ENCODE results near the gene TULP4. TPM values are rescaled to one million over a fixed set of nuclear protein-coding genes. Genes with fewer than 3 reads are reported as not detected.

The TULP4 gene
- total RNA-seq, 1 experiment from 2014 or later, result 64.6 TPM

DNA sequence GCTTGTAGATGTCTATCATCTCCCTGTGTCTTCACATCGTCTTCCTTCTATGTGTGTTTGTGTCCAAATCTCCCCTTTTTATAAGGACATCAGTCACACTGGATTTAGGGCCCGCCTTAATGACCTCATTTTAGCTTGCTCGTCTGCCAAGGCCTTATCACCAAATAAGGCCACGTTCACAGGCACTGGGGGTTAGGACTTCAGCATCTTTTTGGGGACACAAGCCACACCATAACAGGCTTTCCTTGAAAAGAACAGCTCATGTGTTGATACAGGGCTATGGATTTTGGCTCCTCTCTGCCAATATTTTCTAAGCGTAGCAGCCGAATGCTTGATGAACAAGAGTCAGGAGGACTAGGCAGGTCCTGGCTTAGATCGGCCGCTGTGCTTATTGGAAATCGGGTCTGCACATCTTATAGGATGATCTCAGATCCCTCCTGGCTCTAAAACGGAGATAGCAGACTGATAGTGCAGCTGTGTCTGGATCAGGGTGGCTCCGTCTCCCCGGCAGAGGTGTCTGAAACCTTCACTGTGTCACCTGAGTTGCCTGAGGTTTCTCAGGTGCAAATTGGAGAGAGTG is 231.4 kb downstream of the TULP4 start:
- peak; percentile 15 for DNase-seq
- Histone ChIP-seq H3K4me1 (ENCODE audit: insufficient read depth, low read length) (peaks cover 2% of the 10 kb centered on the region; the same call in 1 of the 2 replicates), H3K27me3 (ENCODE audit: insufficient read depth, low read length) (no peaks in the 10 kb centered on the region), H2BK120ac (ENCODE audit: low read depth, low read length, poor library complexity, severe bottlenecking) (no peak overlapping the region), H3K9me3 (ENCODE audit: control insufficient read depth, low read depth, low read length) (no peaks in the 10 kb centered on the region), H4K20me1 (ENCODE audit: control insufficient read depth, insufficient read depth, insufficient read length) (no peaks in the 10 kb centered on the region), H3K9ac (ENCODE audit: extremely low read depth, insufficient read length, low read length) (no peak overlapping the region), H3K14ac (ENCODE audit: insufficient read depth, low read length) (0 out of 2 replicates have a peak overlapping the region, but pooled peaks have one; percentile 6), H4K5ac (ENCODE audit: insufficient read length, low read depth, low read length) (no peak overlapping the region), H3K23ac (ENCODE audit: insufficient read length, low read depth, low read length) (no peak overlapping the region), H2BK5ac (ENCODE audit: insufficient read length, low read length) (no peak overlapping the region), H4K8ac (replicated peaks; ENCODE audit: insufficient read length, low read depth, low read length) (no peak overlapping the region), H2AFZ (ENCODE audit: low read length) (no peak overlapping the region), H2AK5ac (ENCODE audit: insufficient read length, low read length) (no peak overlapping the region), H3K4me2 (ENCODE audit: insufficient read depth, insufficient read length, low read length) (no peak overlapping the region), H3K18ac (ENCODE audit: insufficient read length, low read depth, low read length) (no peak overlapping the region), H2BK15ac (ENCODE audit: low read depth, low read length) (no peak overlapping the region), H3K79me1 (ENCODE audit: insufficient read depth, low read depth, low read length, poor library complexity, severe bottlenecking) (no peaks in the 10 kb centered on the region), H3K23me2 (ENCODE audit: insufficient read length, low read depth, low read length, poor library complexity, severe bottlenecking) (no peaks in the 10 kb centered on the region), H3K56ac (ENCODE audit: insufficient read length, low read depth, low read length) (no peak overlapping the region), H2BK20ac (ENCODE audit: low read depth, low read length, poor library complexity, severe bottlenecking) (no peak overlapping the region), H3K27ac (ENCODE audit: insufficient read length, low read depth, low read length) (no peak overlapping the region), H3K79me2 (ENCODE audit: insufficient read depth, low read length) (no peaks in the 10 kb centered on the region; the same call in 1 of the 2 replicates), H3T11ph (ENCODE audit: low read length) (no peak overlapping the region), H4K91ac (ENCODE audit: insufficient read length, low read depth, low read length) (no peak overlapping the region), H3K4ac (ENCODE audit: low read depth, low read length) (no peak overlapping the region), H2BK12ac (ENCODE audit: insufficient read length, low read depth, low read length) (no peak overlapping the region)
- H3K27ac Mint-ChIP-seq, result no peak overlapping the region; a peak in 1 of 7 replicates
- H3K36me3 Mint-ChIP-seq (ENCODE audit: insufficient read depth in 1 of 3, low read depth in 3 of 3), result peaks cover 0 to 24% (median 3%) of the 10 kb centered on the region in 3 experiments; a peak in 4 of 7 replicates
- H3K4me3 Mint-ChIP-seq, result no peak overlapping the region
- no peaks in the 10 kb centered on the region for H3K27me3 Mint-ChIP-seq (ENCODE audit: low read depth)
- H3K9me3 Mint-ChIP-seq, result no peaks in the 10 kb centered on the region
- no CpG with 5 or more reads among the region's 12 CpGs for WGBS (ENCODE audit: extremely low coverage, insufficient read length, low lambda C conversion rate)
- peaks cover 16 to 20% of the 10 kb centered on the region in 2 experiments for H3K4me1 Mint-ChIP-seq
- TF ChIP-seq, protein P1, sequence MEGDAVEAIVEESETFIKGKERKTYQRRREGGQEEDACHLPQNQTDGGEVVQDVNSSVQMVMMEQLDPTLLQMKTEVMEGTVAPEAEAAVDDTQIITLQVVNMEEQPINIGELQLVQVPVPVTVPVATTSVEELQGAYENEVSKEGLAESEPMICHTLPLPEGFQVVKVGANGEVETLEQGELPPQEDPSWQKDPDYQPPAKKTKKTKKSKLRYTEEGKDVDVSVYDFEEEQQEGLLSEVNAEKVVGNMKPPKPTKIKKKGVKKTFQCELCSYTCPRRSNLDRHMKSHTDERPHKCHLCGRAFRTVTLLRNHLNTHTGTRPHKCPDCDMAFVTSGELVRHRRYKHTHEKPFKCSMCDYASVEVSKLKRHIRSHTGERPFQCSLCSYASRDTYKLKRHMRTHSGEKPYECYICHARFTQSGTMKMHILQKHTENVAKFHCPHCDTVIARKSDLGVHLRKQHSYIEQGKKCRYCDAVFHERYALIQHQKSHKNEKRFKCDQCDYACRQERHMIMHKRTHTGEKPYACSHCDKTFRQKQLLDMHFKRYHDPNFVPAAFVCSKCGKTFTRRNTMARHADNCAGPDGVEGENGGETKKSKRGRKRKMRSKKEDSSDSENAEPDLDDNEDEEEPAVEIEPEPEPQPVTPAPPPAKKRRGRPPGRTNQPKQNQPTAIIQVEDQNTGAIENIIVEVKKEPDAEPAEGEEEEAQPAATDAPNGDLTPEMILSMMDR (conservative IDR thresholded peaks at IDR 0.05), result no peak

Data from H9 (cell line).